H1 (cell line): ENCODE data around the gene C2CD3. TPM values are rescaled to one million over a fixed set of nuclear protein-coding genes. Genes with fewer than 3 reads are reported as not detected.

Source experiments
- CTCF ChIA-PET: fragments of 300-600 bp; sonication (Branson Sonifier 250); formaldehyde crosslinking; loops from one replicate; lab custom pipeline; 2021; ENCODE audit not compliant: partially characterized antibody; lab: Charles Lee
- POLR2A ChIA-PET: fragments of 300-600 bp; sonication (Branson Sonifier 250); formaldehyde crosslinking; loops from one replicate; lab custom pipeline; 2021; ENCODE audit warnings: inconsistent platforms; ENCODE audit not compliant: partially characterized antibody; lab: Charles Lee
- DNase-seq, 2 experiments: peaks; one replicate each; pipeline versions ENCODE4 v3.0.0 to v3.0.0-alpha.2; 2010 to 2022; ENCODE audit warnings: low spot score in 2 of 2, low read depth in 1 of 2, mixed read lengths in 1 of 2
- FAIRE-seq: peaks from 2 replicates; lab custom pipeline; 2011; peaks lifted over from hg19 to GRCh38; lab: Jason Lieb, UNC
- H2AFZ ChIP-seq: 2 replicates; pipeline ENCODE4 v1.8.1; 2012; ENCODE audit warnings: low read length, inconsistent platforms
- H2AK5ac ChIP-seq: 2 replicates; pipeline ENCODE4 v1.6.1; 2013; ENCODE audit warnings: low read depth, low read length
- H2BK120ac ChIP-seq: replicated peaks from 2 replicates; pipeline ENCODE3; 2013; ENCODE audit warnings: low read depth, low read length, inconsistent platforms
- H2BK12ac ChIP-seq: 2 replicates; pipeline ENCODE4 v1.6.1; 2013; ENCODE audit warnings: low read depth, low read length
- H2BK15ac ChIP-seq: 2 replicates; pipeline ENCODE4 v1.6.1; 2013; ENCODE audit warnings: low read length
- H2BK20ac ChIP-seq: 2 replicates; pipeline ENCODE4 v1.6.1; 2013; ENCODE audit warnings: low read length
- H2BK5ac ChIP-seq: 2 replicates; pipeline ENCODE4 v1.6.1; 2013; ENCODE audit warnings: low read depth, low read length
- H3K14ac ChIP-seq: 2 replicates; pipeline ENCODE4 v1.6.1; 2013; ENCODE audit warnings: inconsistent platforms; ENCODE audit not compliant: insufficient read length
- H3K18ac ChIP-seq: 2 replicates; pipeline ENCODE4 v1.6.1; 2013; ENCODE audit warnings: low read length; ENCODE audit errors: extremely low read depth
- H3K23ac ChIP-seq: 2 replicates; pipeline ENCODE4 v1.6.1; 2013; ENCODE audit warnings: inconsistent platforms; ENCODE audit not compliant: insufficient read length
- H3K23me2 ChIP-seq: 2 replicates; pipeline ENCODE4 v1.6.1; 2013; ENCODE audit warnings: low read depth, low read length
- H3K27ac ChIP-seq: 2 replicates; pipeline ENCODE4 v1.6.1; 2011; ENCODE audit warnings: low read depth, low read length, inconsistent platforms
- H3K27me3 ChIP-seq, 4 experiments: replicated peaks in 1 of 4; 1 replicate in 1 of 4; 2 replicates in 3 of 4; pipeline versions ENCODE4 v1.6.1 to v1.8.1; 2011 to 2013; ENCODE audit warnings: low read length in 3 of 4, mild to moderate bottlenecking in 3 of 4, inconsistent platforms in 2 of 4, mixed read lengths in 2 of 4, moderate library complexity in 1 of 4; ENCODE audit not compliant: control insufficient read depth in 3 of 4, insufficient read depth in 3 of 4; ENCODE audit errors: extremely low read depth in 1 of 4
- H3K36me3 ChIP-seq, 4 experiments: 2 replicates each; pipeline versions ENCODE4 v1.6.1 to v1.8.1; 2011 to 2013; ENCODE audit warnings: mild to moderate bottlenecking in 4 of 4, low read length in 3 of 4, moderate library complexity in 2 of 4, control low read depth in 1 of 4, inconsistent platforms in 1 of 4; ENCODE audit not compliant: insufficient read depth in 4 of 4, control insufficient read depth in 2 of 4
- H3K4ac ChIP-seq: replicated peaks from 2 replicates; pipeline ENCODE3; 2013; ENCODE audit warnings: low read length, low read depth, mixed read lengths, inconsistent platforms; ENCODE audit not compliant: insufficient read length
- H3K4me1 ChIP-seq, 4 experiments: replicated peaks in 1 of 4; 1 replicate in 1 of 4; 2 replicates in 3 of 4; pipeline versions ENCODE4 v1.6.1 to v1.8.1; 2011 to 2013; ENCODE audit warnings: low read length in 3 of 4, inconsistent platforms in 2 of 4, mixed read lengths in 1 of 4; ENCODE audit not compliant: insufficient read depth in 4 of 4, control insufficient read depth in 3 of 4
- H3K4me2 ChIP-seq, 2 experiments: 2 replicates each; pipeline versions ENCODE4 v1.6.1 to v1.8.1; 2011 to 2013; ENCODE audit warnings: low read depth in 2 of 2, low read length in 2 of 2, control low read depth in 1 of 2, inconsistent platforms in 1 of 2, mild to moderate bottlenecking in 1 of 2; ENCODE audit not compliant: insufficient read depth in 1 of 2
- H3K4me3 ChIP-seq, 4 experiments: fragments of 200-600, 300-600 bp in 1 of 4; sonication (generic), shearing (Covaris generic), sonication (Bioruptor Twin) in 1 of 4; 2 replicates each; pipeline versions ENCODE4 v1.5.1 to v1.8.1; 2011 to 2016; ENCODE audit warnings: low read length in 4 of 4, low read depth in 3 of 4, control low read depth in 2 of 4, inconsistent platforms in 2 of 4, mild to moderate bottlenecking in 2 of 4, mixed read lengths in 1 of 4, moderate library complexity in 1 of 4; ENCODE audit not compliant: insufficient read depth in 2 of 4; ENCODE audit errors: extremely low read depth in 1 of 4
- H3K56ac ChIP-seq: replicated peaks from 2 replicates; pipeline ENCODE3; 2013; ENCODE audit warnings: low read depth, mild to moderate bottlenecking, mixed read lengths, low read length, inconsistent platforms; ENCODE audit not compliant: insufficient read length
- H3K79me1 ChIP-seq: 2 replicates; pipeline ENCODE4 v1.6.1; 2013; ENCODE audit warnings: low read depth, low read length, control low read depth
- H3K79me2 ChIP-seq, 2 experiments: 2 replicates each; pipeline versions ENCODE4 v1.6.1 to v1.8.1; 2012 to 2013; ENCODE audit warnings: low read length in 2 of 2, mild to moderate bottlenecking in 2 of 2, inconsistent platforms in 1 of 2; ENCODE audit not compliant: insufficient read depth in 2 of 2, control insufficient read depth in 1 of 2
- H3K9ac ChIP-seq, 4 experiments: replicated peaks in 1 of 4; 1 replicate in 1 of 4; 2 replicates in 3 of 4; pipeline versions ENCODE4 v1.6.1 to v1.8.1; 2011 to 2013; ENCODE audit warnings: low read depth in 3 of 4, low read length in 3 of 4, control low read depth in 2 of 4, mild to moderate bottlenecking in 2 of 4, moderate library complexity in 2 of 4, inconsistent platforms in 1 of 4; ENCODE audit errors: extremely low read depth in 1 of 4
- H3K9me3 ChIP-seq, 2 experiments: 2 replicates each; pipeline versions ENCODE4 v1.6.1 to v1.8.1; 2012 to 2013; ENCODE audit warnings: mild to moderate bottlenecking in 2 of 2, moderate library complexity in 2 of 2, control low read depth in 1 of 2, inconsistent platforms in 1 of 2, low read depth in 1 of 2, low read length in 1 of 2, mixed read lengths in 1 of 2; ENCODE audit not compliant: insufficient read depth in 2 of 2
- H4K20me1 ChIP-seq, 2 experiments: replicated peaks in 1 of 2; 2 replicates each; pipeline versions ENCODE3 to v1.8.1; 2011 to 2013; ENCODE audit warnings: inconsistent platforms in 2 of 2, low read length in 2 of 2, mild to moderate bottlenecking in 1 of 2; ENCODE audit not compliant: insufficient read depth in 2 of 2, control insufficient read depth in 1 of 2
- H4K5ac ChIP-seq: 2 replicates; pipeline ENCODE4 v1.6.1; 2013; ENCODE audit warnings: low read length, low read depth, mixed read lengths, inconsistent platforms; ENCODE audit not compliant: insufficient read length
- H4K8ac ChIP-seq: 2 replicates; pipeline ENCODE4 v1.8.0; 2013; ENCODE audit warnings: mild to moderate bottlenecking, moderate library complexity, low read length, inconsistent platforms; ENCODE audit not compliant: insufficient read depth; ENCODE audit errors: extremely low read depth
- H4K91ac ChIP-seq: replicated peaks from 2 replicates; pipeline ENCODE3; 2013; ENCODE audit warnings: low read length, mixed read lengths, inconsistent platforms; ENCODE audit not compliant: insufficient read length
- ATF2 ChIP-seq: IDR thresholded peaks from 2 replicates; pipeline ENCODE4 v1.6.1; 2012; ENCODE audit warnings: low read length, inconsistent platforms
- JUND ChIP-seq: IDR thresholded peaks from 2 replicates; pipeline ENCODE4 v1.6.1; 2011; ENCODE audit warnings: mild to moderate bottlenecking, improper control_type of control experiment, low read length
- KDM4A ChIP-seq: IDR thresholded peaks from one replicate; pipeline ENCODE4 v1.7.1; 2012; ENCODE audit warnings: low read depth, mild to moderate bottlenecking, moderate library complexity, low read length, inconsistent platforms; ENCODE audit not compliant: severe bottlenecking
- MAFK ChIP-seq: IDR thresholded peaks from 2 replicates; pipeline ENCODE4 v1.6.1; 2012; ENCODE audit warnings: low read depth, mild to moderate bottlenecking, improper control_type of control experiment, low read length
- POLR2AphosphoS5 ChIP-seq: IDR thresholded peaks from 2 replicates; pipeline ENCODE4 v1.6.1; 2011; ENCODE audit warnings: low read depth, low read length
- SP1 ChIP-seq: IDR thresholded peaks from 2 replicates; pipeline ENCODE4 v1.6.1; 2011; ENCODE audit warnings: low read depth, low read length
- TAF1 ChIP-seq: IDR thresholded peaks from 2 replicates; pipeline ENCODE4 v1.6.1; 2011; ENCODE audit warnings: mild to moderate bottlenecking, low read depth, low read length
- WGBS, 2 experiments: shearing (Covaris generic) in 1 of 2; methylation state at CpG; one replicate each; pipeline versions ENCODE4 v1.1.6 to v1.1.7; 2013 to 2015; ENCODE audit warnings: low lambda C conversion rate in 2 of 2, mixed read lengths in 2 of 2, inconsistent platforms in 1 of 2, low coverage in 1 of 2, missing lambda C conversion rate in 1 of 2; ENCODE audit not compliant: insufficient replicate concordance in 2 of 2, insufficient coverage in 1 of 2, insufficient read length in 1 of 2; ENCODE audit errors: extremely low coverage in 1 of 2, missing lambda C conversion rate in 1 of 2; 5-methylcytosine and 5-hydroxymethylcytosine counted together
- polyA plus RNA-seq, 7 experiments: library from polyadenylated mRNA; depleted of rRNA in 3 of 7; stranded (reverse) in 5 of 7; unstranded in 2 of 7; fragments of >200 nt in 5 of 7; fragments of 200-250 nt in 2 of 7; gene quantifications; 1 replicate in 5 of 7; 2 replicates in 1 of 7; 4 replicates in 1 of 7; pipeline versions ENCODE4 v1.2.1 to v1.2.3, GENCODE V29; 2011 to 2013; ENCODE audit warnings: missing spikeins in 2 of 7, mixed read lengths in 2 of 7
- total RNA-seq: library from RNA; stranded (reverse); fragmentation: NEBNext Ultra II Directional; extraction: Animal tissue kit (Norgen Biotek cat#: 25700); gene quantifications from 2 replicates; pipeline ENCODE4 v1.2.1, GENCODE V29; 2021

C2CD3 gene
- total and polyA plus RNA-seq, 2 of the 8 experiments (the other 6 are each of a cell fraction or from before 2014, with no cell fraction given), result 11.0 to 29.1 TPM

- peaks cover 0 to 1% (median 0%) of the 10 kb centered on the region in 4 experiments; a peak in 1 of 7 replicates for H3K27me3 ChIP-seq
- H2BK5ac ChIP-seq, result no peak overlapping the region
- POLR2A ChIA-PET, result no interaction called here
- H2AK5ac ChIP-seq, result no peak overlapping the region
- FAIRE-seq (no peak), DNase-seq (no peak)
- WGBS, 2 experiments, result 86% methylated on average over 6 of the region's 6 CpGs; no CpG with 5 or more reads in 1 of the 2 experiments
- no peak overlapping the region for H3K27ac ChIP-seq
- H3K23ac ChIP-seq, result no peak overlapping the region
- no peaks in the 10 kb centered on the region for H4K20me1 ChIP-seq
- H3K9me3 ChIP-seq, result no peaks in the 10 kb centered on the region
- H2BK12ac ChIP-seq, result no peak overlapping the region
- no peak overlapping the region for H3K14ac ChIP-seq
- CTCF ChIA-PET, result interaction anchor here (0.6 kb wide), 1 partner anchor 641 kb away, joined by 3 read pairs; no protein-coding TSS in a partner anchor
- H2BK20ac ChIP-seq, result no peak overlapping the region
- H3K23me2 ChIP-seq, result no peaks in the 10 kb centered on the region
- no peak overlapping the region for H3K9ac ChIP-seq
- H3K56ac ChIP-seq, result no peak overlapping the region
- no peak overlapping the region for H2BK120ac ChIP-seq
- no peak overlapping the region for H3K18ac ChIP-seq
- no peak overlapping the region for H4K91ac ChIP-seq
- H3K4me3 ChIP-seq, result no peak overlapping the region
- no peaks in the 10 kb centered on the region for H3K4me1 ChIP-seq
- H4K8ac ChIP-seq, result no peak overlapping the region
- H3K36me3 ChIP-seq, result peaks cover 2 to 19% (median 13%) of the 10 kb centered on the region in 4 experiments; a peak in 6 of 8 replicates
- no peaks in the 10 kb centered on the region for H3K79me1 ChIP-seq
- TF ChIP-seq TAF1 (no peak), KDM4A (no peak), SP1 (no peak), ATF2 (no peak), MAFK (no peak), POLR2AphosphoS5 (no peak), JUND (no peak)
- H3K4ac ChIP-seq, result no peak overlapping the region
- H4K5ac ChIP-seq, result no peak overlapping the region
- no peak overlapping the region for H2BK15ac ChIP-seq
- no peak overlapping the region for H3K4me2 ChIP-seq
- no peaks in the 10 kb centered on the region for H3K79me2 ChIP-seq
- H2AFZ ChIP-seq, result no peak overlapping the region
Observed at GRCh38 chr11:74085542-74085892, 85.3 kb downstream of the C2CD3 start.
